WI38 (cell line): Measurements from ENCODE around the gene ANKUB1.

Experiments
- H3K4me3 ChIP-seq: 2 replicates; pipeline ENCODE4 v1.5.1; 2011; ENCODE audit warnings: low read depth, mild to moderate bottlenecking, control low read depth, low read length
- CTCF ChIP-seq: IDR thresholded peaks from 2 replicates; pipeline ENCODE4 v1.5.1; 2012; ENCODE audit warnings: low read depth, mild to moderate bottlenecking, control low read depth, low read length

Gene ANKUB1

GRCh38 chr3:149739396-149739795 lies 53.0 kb downstream of the ANKUB1 start:
- no peak overlapping the region for H3K4me3 ChIP-seq
- TF ChIP-seq CTCF: no peak

- TF ChIP-seq CTCF: no peak
- H3K4me3 ChIP-seq: no peak overlapping the region
Observed at GRCh38 chr3:149738876-149739275, 53.5 kb downstream of the ANKUB1 start.

GRCh38 chr3:149736953-149737205 lies 55.5 kb downstream of the ANKUB1 start:
- H3K4me3 ChIP-seq: no peak overlapping the region
- TF ChIP-seq CTCF: no peak

GRCh38 chr3:149736175-149736952 lies 56.0 kb downstream of the ANKUB1 start:
- H3K4me3 ChIP-seq: no peak overlapping the region
- no peak for TF ChIP-seq CTCF

GRCh38 chr3:149732234-149732633 lies 60.1 kb downstream of the ANKUB1 start:
- H3K4me3 ChIP-seq: no peak overlapping the region
- TF ChIP-seq CTCF: no peak

GRCh38 chr3:149727656-149728055 lies 64.7 kb downstream of the ANKUB1 start:
- TF ChIP-seq CTCF: no peak
- H3K4me3 ChIP-seq: no peak overlapping the region

GRCh38 chr3:149726716-149727407 lies 65.5 kb downstream of the ANKUB1 start:
- TF ChIP-seq CTCF: no peak
- no peak overlapping the region for H3K4me3 ChIP-seq
